Measurements from ENCODE around the gene IL10. TPM values are rescaled to one million over a fixed set of nuclear protein-coding genes. Genes with fewer than 3 reads are reported as not detected.

The IL10 gene
- total and polyA plus RNA-seq, 4 donors: 0.23 to 3.1 (median 0.87) TPM

GRCh38 chr1:206728697-206728987 lies 43.7 kb downstream of the IL10 start:
- no peak overlapping the region for H3K4me3 ChIP-seq (ENCODE audit: low read depth, low read length)
- H3K36me3 ChIP-seq (ENCODE audit: control insufficient read depth, insufficient read depth, low read length): peaks cover 51% of the 10 kb centered on the region
- 85% methylated on average over 9 of the region's 9 CpGs for WGBS (ENCODE audit: insufficient coverage)
- H3K4me1 ChIP-seq (ENCODE audit: control insufficient read depth, insufficient read depth, low read length): peaks cover 5% of the 10 kb centered on the region
- no peaks in the 10 kb centered on the region for H3K27me3 ChIP-seq (ENCODE audit: control insufficient read depth, insufficient read depth, low read length)
- H3K27ac ChIP-seq (ENCODE audit: low read depth, low read length): no peak overlapping the region
- H3K9me3 ChIP-seq (ENCODE audit: control insufficient read depth, insufficient read depth, low read length): no peaks in the 10 kb centered on the region
- DNase-seq (ENCODE audit: low read depth in 4 of 6, low spot score in 6 of 6): no peak

GRCh38 chr1:206727981-206728696 lies 44.2 kb downstream of the IL10 start:
- no peaks in the 10 kb centered on the region for H3K27me3 ChIP-seq (ENCODE audit: control insufficient read depth, insufficient read depth, low read length)
- H3K4me1 ChIP-seq (ENCODE audit: control insufficient read depth, insufficient read depth, low read length): peaks cover 5% of the 10 kb centered on the region
- 81% methylated on average over 8 of the region's 8 CpGs for WGBS (ENCODE audit: insufficient coverage)
- no peak overlapping the region for H3K27ac ChIP-seq (ENCODE audit: low read depth, low read length)
- no peak for DNase-seq (ENCODE audit: low read depth in 4 of 6, low spot score in 6 of 6)
- no peak overlapping the region for H3K4me3 ChIP-seq (ENCODE audit: low read depth, low read length)
- H3K9me3 ChIP-seq (ENCODE audit: control insufficient read depth, insufficient read depth, low read length): no peaks in the 10 kb centered on the region
- peaks cover 48% of the 10 kb centered on the region for H3K36me3 ChIP-seq (ENCODE audit: control insufficient read depth, insufficient read depth, low read length)

- Histone ChIP-seq H3K4me1 (ENCODE audit: control insufficient read depth, insufficient read depth, low read length) (peaks cover 9% of the 10 kb centered on the region), H3K36me3 (ENCODE audit: control insufficient read depth, insufficient read depth, low read length) (peaks cover 23% of the 10 kb centered on the region), H3K4me3 (ENCODE audit: low read depth, low read length) (no peak overlapping the region), H3K27me3 (ENCODE audit: control insufficient read depth, insufficient read depth, low read length) (no peaks in the 10 kb centered on the region), H3K9me3 (ENCODE audit: control insufficient read depth, insufficient read depth, low read length) (no peaks in the 10 kb centered on the region), H3K27ac (ENCODE audit: low read depth, low read length) (no peak overlapping the region)
- WGBS (ENCODE audit: insufficient coverage): 54% methylated on average over 6 of the region's 9 CpGs
- peak in 2 of 6 donors; percentile 57 to 72 for DNase-seq (ENCODE audit: low read depth in 4 of 6, low spot score in 6 of 6)
Measured at GRCh38 chr1:206725109-206725963, 47.0 kb downstream of the IL10 start.

GRCh38 chr1:206723805-206724472 lies 48.4 kb downstream of the IL10 start:
- peaks cover 9% of the 10 kb centered on the region for H3K36me3 ChIP-seq (ENCODE audit: control insufficient read depth, insufficient read depth, low read length)
- H3K27ac ChIP-seq (ENCODE audit: low read depth, low read length): no peak overlapping the region
- WGBS (ENCODE audit: insufficient coverage): 65% methylated on average over 8 of the region's 12 CpGs
- DNase-seq (ENCODE audit: low read depth in 4 of 6, low spot score in 6 of 6): no peak
- H3K4me1 ChIP-seq (ENCODE audit: control insufficient read depth, insufficient read depth, low read length): peaks cover 9% of the 10 kb centered on the region
- no peaks in the 10 kb centered on the region for H3K27me3 ChIP-seq (ENCODE audit: control insufficient read depth, insufficient read depth, low read length)
- no peaks in the 10 kb centered on the region for H3K9me3 ChIP-seq (ENCODE audit: control insufficient read depth, insufficient read depth, low read length)
- H3K4me3 ChIP-seq (ENCODE audit: low read depth, low read length): no peak overlapping the region

- 71% methylated on average over 4 of the region's 4 CpGs for WGBS (ENCODE audit: insufficient coverage)
- Histone ChIP-seq H3K27me3 (ENCODE audit: control insufficient read depth, insufficient read depth, low read length) (no peaks in the 10 kb centered on the region), H3K4me1 (ENCODE audit: control insufficient read depth, insufficient read depth, low read length) (peaks cover 9% of the 10 kb centered on the region), H3K36me3 (ENCODE audit: control insufficient read depth, insufficient read depth, low read length) (peaks cover 4% of the 10 kb centered on the region), H3K9me3 (ENCODE audit: control insufficient read depth, insufficient read depth, low read length) (no peaks in the 10 kb centered on the region), H3K4me3 (ENCODE audit: low read depth, low read length) (no peak overlapping the region), H3K27ac (ENCODE audit: low read depth, low read length) (no peak overlapping the region)
- DNase-seq (ENCODE audit: low read depth in 4 of 6, low spot score in 6 of 6): no peak
Measured at GRCh38 chr1:206723462-206723804, 48.9 kb downstream of the IL10 start.

- Histone ChIP-seq H3K9me3 (ENCODE audit: control insufficient read depth, insufficient read depth, low read length) (no peaks in the 10 kb centered on the region), H3K4me3 (ENCODE audit: low read depth, low read length) (no peak overlapping the region), H3K4me1 (ENCODE audit: control insufficient read depth, insufficient read depth, low read length) (peaks cover 7% of the 10 kb centered on the region), H3K27ac (ENCODE audit: low read depth, low read length) (no peak overlapping the region), H3K27me3 (ENCODE audit: control insufficient read depth, insufficient read depth, low read length) (no peaks in the 10 kb centered on the region), H3K36me3 (ENCODE audit: control insufficient read depth, insufficient read depth, low read length) (peaks cover 4% of the 10 kb centered on the region)
- DNase-seq (ENCODE audit: low read depth in 4 of 6, low spot score in 6 of 6): no peak
- WGBS (ENCODE audit: insufficient coverage): 83% methylated on average over 6 of the region's 17 CpGs
Measured at GRCh38 chr1:206722751-206723461, 49.4 kb downstream of the IL10 start.

GRCh38 chr1:206721454-206721853 lies 50.8 kb downstream of the IL10 start:
- H3K27me3 ChIP-seq (ENCODE audit: control insufficient read depth, insufficient read depth, low read length): no peaks in the 10 kb centered on the region
- H3K9me3 ChIP-seq (ENCODE audit: control insufficient read depth, insufficient read depth, low read length): no peaks in the 10 kb centered on the region
- 100% methylated on average over 1 of the region's 1 CpG for WGBS (ENCODE audit: insufficient coverage)
- no peak overlapping the region for H3K27ac ChIP-seq (ENCODE audit: low read depth, low read length)
- peaks cover 6% of the 10 kb centered on the region for H3K4me1 ChIP-seq (ENCODE audit: control insufficient read depth, insufficient read depth, low read length)
- peaks cover 4% of the 10 kb centered on the region for H3K36me3 ChIP-seq (ENCODE audit: control insufficient read depth, insufficient read depth, low read length)
- DNase-seq (ENCODE audit: low read depth in 4 of 6, low spot score in 6 of 6): no peak
- no peak overlapping the region for H3K4me3 ChIP-seq (ENCODE audit: low read depth, low read length)

- Histone ChIP-seq H3K4me1 (ENCODE audit: control insufficient read depth, insufficient read depth, low read length) (peaks cover 9% of the 10 kb centered on the region), H3K27me3 (ENCODE audit: control insufficient read depth, insufficient read depth, low read length) (no peaks in the 10 kb centered on the region), H3K9me3 (ENCODE audit: control insufficient read depth, insufficient read depth, low read length) (no peaks in the 10 kb centered on the region), H3K4me3 (ENCODE audit: low read depth, low read length) (no peak overlapping the region), H3K36me3 (ENCODE audit: control insufficient read depth, insufficient read depth, low read length) (peaks cover 4% of the 10 kb centered on the region), H3K27ac (ENCODE audit: low read depth, low read length) (no peak overlapping the region)
- no CpG with 5 or more reads among the region's 10 CpGs for WGBS (ENCODE audit: insufficient coverage)
- DNase-seq (ENCODE audit: low read depth in 4 of 6, low spot score in 6 of 6): no peak
Measured at GRCh38 chr1:206719169-206719839, 53.0 kb downstream of the IL10 start.

- Histone ChIP-seq H3K27ac (ENCODE audit: low read depth, low read length) (no peak overlapping the region), H3K36me3 (ENCODE audit: control insufficient read depth, insufficient read depth, low read length) (peaks cover 1% of the 10 kb centered on the region), H3K4me3 (ENCODE audit: low read depth, low read length) (no peak overlapping the region), H3K9me3 (ENCODE audit: control insufficient read depth, insufficient read depth, low read length) (no peaks in the 10 kb centered on the region), H3K27me3 (ENCODE audit: control insufficient read depth, insufficient read depth, low read length) (no peaks in the 10 kb centered on the region), H3K4me1 (ENCODE audit: control insufficient read depth, insufficient read depth, low read length) (peaks cover 7% of the 10 kb centered on the region)
- no peak for DNase-seq (ENCODE audit: low read depth in 4 of 6, low spot score in 6 of 6)
- no CpG with 5 or more reads among the region's 1 CpG for WGBS (ENCODE audit: insufficient coverage)
Measured at GRCh38 chr1:206717674-206717989, 54.7 kb downstream of the IL10 start.

Measured in spinal cord (tissue), 10 donors.